GM23248 (cell line): ENCODE measurements around the gene TBX21. TPM values are rescaled to one million over a fixed set of nuclear protein-coding genes. Genes with fewer than 3 reads are reported as not detected.

Experiments used
- DNase-seq: peaks from one replicate; pipeline ENCODE4 v3.0.0-alpha.2; 2015
- H2AFZ ChIP-seq: fragments of 200-600 bp; sonication (generic); 2 replicates; pipeline ENCODE4 v1.6.1; 2016; ENCODE audit warnings: antibody characterized with exemption
- H3F3A ChIP-seq: fragments of 200-600 bp; sonication (generic); 2 replicates; pipeline ENCODE4 v1.6.1; 2016; ENCODE audit warnings: mild to moderate bottlenecking, antibody characterized with exemption, mixed run types; ENCODE audit not compliant: insufficient read depth
- H3K27ac ChIP-seq: fragments of 200-600 bp; sonication (generic); 2 replicates; pipeline ENCODE4 v1.5.1; 2016; ENCODE audit warnings: mild to moderate bottlenecking
- H3K27me3 ChIP-seq: fragments of 200-600 bp; sonication (generic); replicated peaks from 2 replicates; pipeline ENCODE4 v1.6.1; 2016; ENCODE audit warnings: mild to moderate bottlenecking; ENCODE audit not compliant: insufficient read depth
- H3K36me3 ChIP-seq: fragments of 200-600 bp; sonication (generic); 2 replicates; pipeline ENCODE4 v1.6.1; 2016; ENCODE audit warnings: low read depth, mild to moderate bottlenecking
- H3K4me1 ChIP-seq: fragments of 200-600 bp; sonication (generic); 2 replicates; pipeline ENCODE4 v1.6.1; 2016; ENCODE audit warnings: mild to moderate bottlenecking; ENCODE audit not compliant: insufficient read depth
- H3K4me2 ChIP-seq: fragments of 200-600 bp; sonication (generic); one replicate; pipeline ENCODE4 v1.6.1; 2016; ENCODE audit warnings: mild to moderate bottlenecking; ENCODE audit not compliant: unreplicated experiment
- H3K4me3 ChIP-seq: fragments of 200-600 bp; sonication (generic); 2 replicates; pipeline ENCODE4 v1.5.1; 2016; ENCODE audit warnings: mild to moderate bottlenecking
- H3K79me2 ChIP-seq: fragments of 200-600 bp; sonication (generic); 2 replicates; pipeline ENCODE4 v1.6.1; 2016; ENCODE audit warnings: mild to moderate bottlenecking; ENCODE audit not compliant: insufficient read depth
- H3K9ac ChIP-seq: fragments of 200-600 bp; sonication (generic); 2 replicates; pipeline ENCODE4 v1.6.1; 2016; ENCODE audit warnings: mild to moderate bottlenecking
- H3K9me2 ChIP-seq: fragments of 200-600 bp; sonication (generic); 2 replicates; pipeline ENCODE4 v1.6.1; 2016; ENCODE audit warnings: mixed run types, mild to moderate bottlenecking, moderate library complexity; ENCODE audit not compliant: insufficient read depth
- H3K9me3 ChIP-seq: fragments of 200-600 bp; sonication (generic); one replicate; pipeline ENCODE4 v1.6.1; 2017; ENCODE audit warnings: low read depth
- H4K20me1 ChIP-seq: fragments of 200-600 bp; sonication (generic); 2 replicates; pipeline ENCODE4 v1.6.0; 2016; ENCODE audit not compliant: insufficient read depth
- EZH2 ChIP-seq: fragments of 200-600 bp; sonication (generic); IDR thresholded peaks from 2 replicates; pipeline ENCODE4 v1.6.1; 2018; ENCODE audit warnings: antibody characterized with exemption, mild to moderate bottlenecking; ENCODE audit not compliant: insufficient read depth, poor library complexity, severe bottlenecking
- EZH2phosphoT487 ChIP-seq: fragments of 200-600 bp; sonication (generic); IDR thresholded peaks from 2 replicates; pipeline ENCODE4 v1.6.1; 2018; ENCODE audit warnings: antibody characterized with exemption, moderate library complexity, mild to moderate bottlenecking, low read depth; ENCODE audit not compliant: insufficient read depth
- WGBS, 2 experiments: methylation state at CpG; one replicate each; pipeline ENCODE4 v1.1.6; 2015 to 2017; ENCODE audit warnings: low lambda C conversion rate in 2 of 2, low coverage in 1 of 2; ENCODE audit errors: missing lambda C conversion rate in 2 of 2; 5-methylcytosine and 5-hydroxymethylcytosine counted together
- in situ Hi-C: fragments of 300-500 bp; cut with MboI; formaldehyde crosslinking; loops from 2 replicates; pipeline ENCODE4 v1.15.0; 2020
- polyA plus RNA-seq: library from polyadenylated mRNA; unstranded; fragments of >200 nt; fragmentation: Nextera tagmentation; extraction: Ambion mirVana; gene quantifications from 2 replicates; pipeline ENCODE4 v1.2.1, GENCODE V29; 2016
- total RNA-seq: library from RNA; depleted of rRNA; stranded (reverse); fragments of >200 nt; shearing (Covaris generic); gene quantifications from 2 replicates; pipeline ENCODE4 v1.2.3, GENCODE V29; 2014; rRNA removed

The TBX21 gene
- total and polyA plus RNA-seq, 2 experiments from 2014 or later: not detected

DNA sequence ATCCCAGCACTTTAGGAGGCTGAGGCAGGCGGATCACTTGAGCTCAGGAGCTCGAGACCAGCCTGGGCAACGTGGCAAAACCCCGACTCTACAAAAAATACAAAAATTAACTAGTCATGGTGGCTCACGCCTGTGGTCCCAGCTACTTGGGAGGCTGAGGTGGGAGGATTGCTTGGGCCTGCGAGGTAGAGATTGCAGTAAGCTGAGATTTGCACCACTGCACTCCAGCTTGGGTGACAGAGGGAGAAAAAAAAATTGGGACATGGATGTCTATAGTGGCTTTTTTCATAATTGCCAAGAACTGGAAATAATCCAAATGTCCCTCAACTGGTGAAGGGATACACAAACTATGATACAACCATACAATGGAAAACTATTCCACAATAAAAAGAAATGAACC, 59.9 kb downstream of the TBX21 start:
- Histone ChIP-seq H3K27me3 (peaks cover 68% of the 10 kb centered on the region), H3K4me1 (no peaks in the 10 kb centered on the region), H3K9me2 (no peaks in the 10 kb centered on the region), H3K4me3 (no peak overlapping the region), H3K79me2 (no peaks in the 10 kb centered on the region), H4K20me1 (no peaks in the 10 kb centered on the region), H3K9ac (no peak overlapping the region), H3K9me3 (no peaks in the 10 kb centered on the region), H3K27ac (no peak overlapping the region), H2AFZ (no peak overlapping the region), H3K4me2 (no peak overlapping the region), H3F3A (no peaks in the 10 kb centered on the region), H3K36me3 (no peaks in the 10 kb centered on the region)
- 20 to 31% methylated on average over 6 of the region's 6 CpGs for WGBS, 2 experiments
- in situ Hi-C loops: no loop called here
- DNase-seq: no peak
- TF ChIP-seq EZH2: no peak
- TF ChIP-seq EZH2phosphoT487: no peak

Other genes starting within 250 kb of the TBX21 start
- gene NPEPPS, start 202.1 kb upstream of the TBX21 start, total RNA-seq: 55.7 and 125 TPM in 2 replicates
- gene NPEPPS, start 202.1 kb upstream of the TBX21 start, polyA plus RNA-seq: 63.1 and 72.3 TPM in 2 replicates
- gene KPNB1, start 83.3 kb upstream of the TBX21 start, total RNA-seq: 421 and 423 TPM in 2 replicates
- gene KPNB1, start 83.3 kb upstream of the TBX21 start, polyA plus RNA-seq: 54.5 and 59.5 TPM in 2 replicates
- gene TBKBP1, start 39.1 kb upstream of the TBX21 start, total RNA-seq: 12.3 and 25.8 TPM in 2 replicates
- 1.1 and 1.2 TPM in 2 replicates for gene TBKBP1, start 39.1 kb upstream of the TBX21 start, polyA plus RNA-seq
- gene OSBPL7, start 88.6 kb downstream of the TBX21 start, total RNA-seq: 2.5 and 5.0 TPM in 2 replicates
- gene OSBPL7, start 88.6 kb downstream of the TBX21 start, polyA plus RNA-seq: 1.4 and 2.0 TPM in 2 replicates
- gene MRPL10, start 98.3 kb downstream of the TBX21 start, total RNA-seq: 24.8 and 37.3 TPM in 2 replicates
- gene MRPL10, start 98.3 kb downstream of the TBX21 start, polyA plus RNA-seq: 30.6 and 35.1 TPM in 2 replicates
- gene LRRC46, start 98.4 kb downstream of the TBX21 start, total RNA-seq: not detected in 2 replicates
- 0.82 and 0.95 TPM in 2 replicates for gene LRRC46, start 98.4 kb downstream of the TBX21 start, polyA plus RNA-seq
- 36.3 and 41.2 TPM in 2 replicates for gene SCRN2, start 108.0 kb downstream of the TBX21 start, total RNA-seq
- 38.6 and 39.5 TPM in 2 replicates for gene SCRN2, start 108.0 kb downstream of the TBX21 start, polyA plus RNA-seq
- not detected in 2 replicates for gene SP6, start 117.9 kb downstream of the TBX21 start, total RNA-seq
- not detected in 2 replicates for gene SP6, start 117.9 kb downstream of the TBX21 start, polyA plus RNA-seq
- gene SP2, start 163.0 kb downstream of the TBX21 start, total RNA-seq: 2.5 and 3.2 TPM in 2 replicates
- gene SP2, start 163.0 kb downstream of the TBX21 start, polyA plus RNA-seq: 13.6 and 14.2 TPM in 2 replicates
- gene PNPO, start 208.3 kb downstream of the TBX21 start, total RNA-seq: 44.7 and 53.7 TPM in 2 replicates
- 20.0 and 22.7 TPM in 2 replicates for gene PNPO, start 208.3 kb downstream of the TBX21 start, polyA plus RNA-seq
- gene PRR15L, start 224.6 kb downstream of the TBX21 start, total RNA-seq: not detected in 2 replicates
- 0.16 TPM in 1 of 2 replicates, not detected in the other for gene PRR15L, start 224.6 kb downstream of the TBX21 start, polyA plus RNA-seq
- 61.7 and 80.8 TPM in 2 replicates for gene CDK5RAP3, start 237.9 kb downstream of the TBX21 start, total RNA-seq
- gene CDK5RAP3, start 237.9 kb downstream of the TBX21 start, polyA plus RNA-seq: 81.6 and 92.2 TPM in 2 replicates